H1 (cell line): ENCODE measurements around the gene NRN1. TPM values are rescaled to one million over a fixed set of nuclear protein-coding genes. Genes with fewer than 3 reads are reported as not detected.

Source experiments
- CTCF ChIA-PET: fragments of 300-600 bp; sonication (Branson Sonifier 250); formaldehyde crosslinking; loops from one replicate; lab custom pipeline; 2021; ENCODE audit not compliant: partially characterized antibody; lab: Charles Lee
- POLR2A ChIA-PET: fragments of 300-600 bp; sonication (Branson Sonifier 250); formaldehyde crosslinking; loops from one replicate; lab custom pipeline; 2021; ENCODE audit warnings: inconsistent platforms; ENCODE audit not compliant: partially characterized antibody; lab: Charles Lee
- DNase-seq, 2 experiments: peaks; one replicate each; pipeline versions ENCODE4 v3.0.0 to v3.0.0-alpha.2; 2010 to 2022; ENCODE audit warnings: low spot score in 2 of 2, low read depth in 1 of 2, mixed read lengths in 1 of 2
- FAIRE-seq: peaks from 2 replicates; lab custom pipeline; 2011; peaks lifted over from hg19 to GRCh38; lab: Jason Lieb, UNC
- H2AFZ ChIP-seq: 2 replicates; pipeline ENCODE4 v1.8.1; 2012; ENCODE audit warnings: low read length, inconsistent platforms
- H2AK5ac ChIP-seq: 2 replicates; pipeline ENCODE4 v1.6.1; 2013; ENCODE audit warnings: low read depth, low read length
- H2BK120ac ChIP-seq: replicated peaks from 2 replicates; pipeline ENCODE3; 2013; ENCODE audit warnings: low read depth, low read length, inconsistent platforms
- H2BK12ac ChIP-seq: 2 replicates; pipeline ENCODE4 v1.6.1; 2013; ENCODE audit warnings: low read depth, low read length
- H2BK15ac ChIP-seq: 2 replicates; pipeline ENCODE4 v1.6.1; 2013; ENCODE audit warnings: low read length
- H2BK20ac ChIP-seq: 2 replicates; pipeline ENCODE4 v1.6.1; 2013; ENCODE audit warnings: low read length
- H2BK5ac ChIP-seq: 2 replicates; pipeline ENCODE4 v1.6.1; 2013; ENCODE audit warnings: low read depth, low read length
- H3K14ac ChIP-seq: 2 replicates; pipeline ENCODE4 v1.6.1; 2013; ENCODE audit warnings: inconsistent platforms; ENCODE audit not compliant: insufficient read length
- H3K18ac ChIP-seq: 2 replicates; pipeline ENCODE4 v1.6.1; 2013; ENCODE audit warnings: low read length; ENCODE audit errors: extremely low read depth
- H3K23ac ChIP-seq: 2 replicates; pipeline ENCODE4 v1.6.1; 2013; ENCODE audit warnings: inconsistent platforms; ENCODE audit not compliant: insufficient read length
- H3K23me2 ChIP-seq: 2 replicates; pipeline ENCODE4 v1.6.1; 2013; ENCODE audit warnings: low read depth, low read length
- H3K27ac ChIP-seq: 2 replicates; pipeline ENCODE4 v1.6.1; 2011; ENCODE audit warnings: low read depth, low read length, inconsistent platforms
- H3K27me3 ChIP-seq, 4 experiments: replicated peaks in 1 of 4; 1 replicate in 1 of 4; 2 replicates in 3 of 4; pipeline versions ENCODE4 v1.6.1 to v1.8.1; 2011 to 2013; ENCODE audit warnings: low read length in 3 of 4, mild to moderate bottlenecking in 3 of 4, inconsistent platforms in 2 of 4, mixed read lengths in 2 of 4, moderate library complexity in 1 of 4; ENCODE audit not compliant: control insufficient read depth in 3 of 4, insufficient read depth in 3 of 4; ENCODE audit errors: extremely low read depth in 1 of 4
- H3K36me3 ChIP-seq, 4 experiments: 2 replicates each; pipeline versions ENCODE4 v1.6.1 to v1.8.1; 2011 to 2013; ENCODE audit warnings: mild to moderate bottlenecking in 4 of 4, low read length in 3 of 4, moderate library complexity in 2 of 4, control low read depth in 1 of 4, inconsistent platforms in 1 of 4; ENCODE audit not compliant: insufficient read depth in 4 of 4, control insufficient read depth in 2 of 4
- H3K4ac ChIP-seq: replicated peaks from 2 replicates; pipeline ENCODE3; 2013; ENCODE audit warnings: low read length, low read depth, mixed read lengths, inconsistent platforms; ENCODE audit not compliant: insufficient read length
- H3K4me1 ChIP-seq, 4 experiments: replicated peaks in 1 of 4; 1 replicate in 1 of 4; 2 replicates in 3 of 4; pipeline versions ENCODE4 v1.6.1 to v1.8.1; 2011 to 2013; ENCODE audit warnings: low read length in 3 of 4, inconsistent platforms in 2 of 4, mixed read lengths in 1 of 4; ENCODE audit not compliant: insufficient read depth in 4 of 4, control insufficient read depth in 3 of 4
- H3K4me2 ChIP-seq, 2 experiments: 2 replicates each; pipeline versions ENCODE4 v1.6.1 to v1.8.1; 2011 to 2013; ENCODE audit warnings: low read depth in 2 of 2, low read length in 2 of 2, control low read depth in 1 of 2, inconsistent platforms in 1 of 2, mild to moderate bottlenecking in 1 of 2; ENCODE audit not compliant: insufficient read depth in 1 of 2
- H3K4me3 ChIP-seq, 4 experiments: fragments of 200-600, 300-600 bp in 1 of 4; sonication (generic), shearing (Covaris generic), sonication (Bioruptor Twin) in 1 of 4; 2 replicates each; pipeline versions ENCODE4 v1.5.1 to v1.8.1; 2011 to 2016; ENCODE audit warnings: low read length in 4 of 4, low read depth in 3 of 4, control low read depth in 2 of 4, inconsistent platforms in 2 of 4, mild to moderate bottlenecking in 2 of 4, mixed read lengths in 1 of 4, moderate library complexity in 1 of 4; ENCODE audit not compliant: insufficient read depth in 2 of 4; ENCODE audit errors: extremely low read depth in 1 of 4
- H3K56ac ChIP-seq: replicated peaks from 2 replicates; pipeline ENCODE3; 2013; ENCODE audit warnings: low read depth, mild to moderate bottlenecking, mixed read lengths, low read length, inconsistent platforms; ENCODE audit not compliant: insufficient read length
- H3K79me1 ChIP-seq: 2 replicates; pipeline ENCODE4 v1.6.1; 2013; ENCODE audit warnings: low read depth, low read length, control low read depth
- H3K79me2 ChIP-seq, 2 experiments: 2 replicates each; pipeline versions ENCODE4 v1.6.1 to v1.8.1; 2012 to 2013; ENCODE audit warnings: low read length in 2 of 2, mild to moderate bottlenecking in 2 of 2, inconsistent platforms in 1 of 2; ENCODE audit not compliant: insufficient read depth in 2 of 2, control insufficient read depth in 1 of 2
- H3K9ac ChIP-seq, 4 experiments: replicated peaks in 1 of 4; 1 replicate in 1 of 4; 2 replicates in 3 of 4; pipeline versions ENCODE4 v1.6.1 to v1.8.1; 2011 to 2013; ENCODE audit warnings: low read depth in 3 of 4, low read length in 3 of 4, control low read depth in 2 of 4, mild to moderate bottlenecking in 2 of 4, moderate library complexity in 2 of 4, inconsistent platforms in 1 of 4; ENCODE audit errors: extremely low read depth in 1 of 4
- H3K9me3 ChIP-seq, 2 experiments: 2 replicates each; pipeline versions ENCODE4 v1.6.1 to v1.8.1; 2012 to 2013; ENCODE audit warnings: mild to moderate bottlenecking in 2 of 2, moderate library complexity in 2 of 2, control low read depth in 1 of 2, inconsistent platforms in 1 of 2, low read depth in 1 of 2, low read length in 1 of 2, mixed read lengths in 1 of 2; ENCODE audit not compliant: insufficient read depth in 2 of 2
- H4K20me1 ChIP-seq, 2 experiments: replicated peaks in 1 of 2; 2 replicates each; pipeline versions ENCODE3 to v1.8.1; 2011 to 2013; ENCODE audit warnings: inconsistent platforms in 2 of 2, low read length in 2 of 2, mild to moderate bottlenecking in 1 of 2; ENCODE audit not compliant: insufficient read depth in 2 of 2, control insufficient read depth in 1 of 2
- H4K5ac ChIP-seq: 2 replicates; pipeline ENCODE4 v1.6.1; 2013; ENCODE audit warnings: low read length, low read depth, mixed read lengths, inconsistent platforms; ENCODE audit not compliant: insufficient read length
- H4K8ac ChIP-seq: 2 replicates; pipeline ENCODE4 v1.8.0; 2013; ENCODE audit warnings: mild to moderate bottlenecking, moderate library complexity, low read length, inconsistent platforms; ENCODE audit not compliant: insufficient read depth; ENCODE audit errors: extremely low read depth
- H4K91ac ChIP-seq: replicated peaks from 2 replicates; pipeline ENCODE3; 2013; ENCODE audit warnings: low read length, mixed read lengths, inconsistent platforms; ENCODE audit not compliant: insufficient read length
- BRCA1 ChIP-seq: IDR thresholded peaks from 2 replicates; pipeline ENCODE4 v1.6.1; 2012; ENCODE audit warnings: low read depth, low read length, improper control_type of control experiment
- CTBP2 ChIP-seq: IDR thresholded peaks from 2 replicates; pipeline ENCODE4 v1.7.0; 2011; ENCODE audit warnings: borderline replicate concordance, mild to moderate bottlenecking, moderate library complexity, mixed read lengths, low read length; ENCODE audit not compliant: insufficient read depth, insufficient read length
- EP300 ChIP-seq, 2 experiments: IDR thresholded peaks; 1 replicate in 1 of 2; 2 replicates in 1 of 2; pipeline ENCODE4 v1.6.1; 2011 to 2012; ENCODE audit warnings: low read depth in 2 of 2, low read length in 2 of 2, mild to moderate bottlenecking in 2 of 2, borderline replicate concordance in 1 of 2, inconsistent platforms in 1 of 2, moderate library complexity in 1 of 2
- NRF1 ChIP-seq: IDR thresholded peaks from 2 replicates; pipeline ENCODE4 v1.6.1; 2011; ENCODE audit warnings: mild to moderate bottlenecking, low read depth, low read length, improper control_type of control experiment
- SIRT6 ChIP-seq: IDR thresholded peaks from one replicate; pipeline ENCODE4 v1.7.1; 2012; ENCODE audit warnings: low read length, inconsistent platforms
- SP1 ChIP-seq: IDR thresholded peaks from 2 replicates; pipeline ENCODE4 v1.6.1; 2011; ENCODE audit warnings: low read depth, low read length
- SRF ChIP-seq: IDR thresholded peaks from 2 replicates; pipeline ENCODE4 v1.6.1; 2011; ENCODE audit warnings: mild to moderate bottlenecking, low read depth, low read length, moderate library complexity
- SUZ12 ChIP-seq: fragments of 200-600 bp; sonication (generic); IDR thresholded peaks from 2 replicates; pipeline ENCODE4 v1.6.1; 2012; ENCODE audit warnings: mild to moderate bottlenecking, inconsistent platforms, low read length, moderate library complexity, mixed read lengths
- TEAD4 ChIP-seq: IDR thresholded peaks from 2 replicates; pipeline ENCODE4 v1.6.1; 2012; ENCODE audit warnings: low read depth, low read length, inconsistent platforms, mixed read lengths
- ZNF274 ChIP-seq: IDR thresholded peaks from 2 replicates; pipeline ENCODE4 v1.7.0; 2012; ENCODE audit warnings: low read length, borderline replicate concordance; ENCODE audit errors: extremely low read depth
- WGBS, 2 experiments: shearing (Covaris generic) in 1 of 2; methylation state at CpG; one replicate each; pipeline versions ENCODE4 v1.1.6 to v1.1.7; 2013 to 2015; ENCODE audit warnings: low lambda C conversion rate in 2 of 2, mixed read lengths in 2 of 2, inconsistent platforms in 1 of 2, low coverage in 1 of 2, missing lambda C conversion rate in 1 of 2; ENCODE audit not compliant: insufficient replicate concordance in 2 of 2, insufficient coverage in 1 of 2, insufficient read length in 1 of 2; ENCODE audit errors: extremely low coverage in 1 of 2, missing lambda C conversion rate in 1 of 2; 5-methylcytosine and 5-hydroxymethylcytosine counted together
- polyA plus RNA-seq, 7 experiments: library from polyadenylated mRNA; depleted of rRNA in 3 of 7; stranded (reverse) in 5 of 7; unstranded in 2 of 7; fragments of >200 nt in 5 of 7; fragments of 200-250 nt in 2 of 7; gene quantifications; 1 replicate in 5 of 7; 2 replicates in 1 of 7; 4 replicates in 1 of 7; pipeline versions ENCODE4 v1.2.1 to v1.2.3, GENCODE V29; 2011 to 2013; ENCODE audit warnings: missing spikeins in 2 of 7, mixed read lengths in 2 of 7
- total RNA-seq: library from RNA; stranded (reverse); fragmentation: NEBNext Ultra II Directional; extraction: Animal tissue kit (Norgen Biotek cat#: 25700); gene quantifications from 2 replicates; pipeline ENCODE4 v1.2.1, GENCODE V29; 2021

Gene NRN1
- total and polyA plus RNA-seq, 2 of the 8 experiments (the other 6 are each of a cell fraction or from before 2014, with no cell fraction given), result 0.06 to 0.26 TPM

GRCh38 chr6:5986861-5987260 lies 19.9 kb downstream of the NRN1 start:
- Histone ChIP-seq H2BK20ac (no peak overlapping the region), H2BK12ac (no peak overlapping the region), H3K56ac (no peak overlapping the region), H3K18ac (no peak overlapping the region), H3K27ac (no peak overlapping the region), H2BK15ac (no peak overlapping the region), H3K9ac (no peak overlapping the region), H3K79me2 (no peaks in the 10 kb centered on the region), H3K23ac (no peak overlapping the region), H3K36me3 (no peaks in the 10 kb centered on the region), H3K23me2 (no peaks in the 10 kb centered on the region), H2AFZ (no peak overlapping the region), H2BK5ac (no peak overlapping the region), H3K4me1 (no peaks in the 10 kb centered on the region), H3K79me1 (no peaks in the 10 kb centered on the region), H3K14ac (no peak overlapping the region), H4K8ac (no peak overlapping the region), H3K4ac (no peak overlapping the region), H4K5ac (no peak overlapping the region), H4K20me1 (peaks cover 0 to 1% of the 10 kb centered on the region in 2 experiments), H3K27me3 (peaks cover 0 to 15% (median 9%) of the 10 kb centered on the region in 4 experiments; a peak in 4 of 7 replicates), H3K4me2 (no peak overlapping the region), H2AK5ac (no peak overlapping the region), H2BK120ac (no peak overlapping the region), H3K4me3 (no peak overlapping the region), H4K91ac (no peak overlapping the region), H3K9me3 (no peaks in the 10 kb centered on the region)
- CTCF ChIA-PET, result interaction anchor here (0.8 to 2.3 kb wide), 6 partner anchors 8 to 133 kb away, joined by 3 to 7 read pairs (median 3); no protein-coding TSS in a partner anchor
- POLR2A ChIA-PET, result no interaction called here
- TF ChIP-seq TEAD4, result no peak
- no peak for TF ChIP-seq NRF1
- no peak for TF ChIP-seq SP1
- no peak for TF ChIP-seq EP300 (IDR thresholded peaks at IDR 0.05; ENCODE audit: borderline replicate concordance in 1 of 2, low read depth in 2 of 2, low read length in 2 of 2)
- no peak for TF ChIP-seq SIRT6
- TF ChIP-seq ZNF274, result no peak
- TF ChIP-seq SRF, result no peak
- no peak for TF ChIP-seq CTBP2
- TF ChIP-seq BRCA1, result no peak
- TF ChIP-seq SUZ12, result no peak
- FAIRE-seq (no peak), DNase-seq (no peak)
- WGBS, 2 experiments, result 56% methylated on average over 2 of the region's 2 CpGs; no CpG with 5 or more reads in 1 of the 2 experiments
